Measurements from ENCODE around the gene MEIKIN. TPM values are rescaled to one million over a fixed set of nuclear protein-coding genes. Genes with fewer than 3 reads are reported as not detected.

The MEIKIN gene
- total and polyA plus RNA-seq, 2 experiments from 2014 or later: not detected

DNA sequence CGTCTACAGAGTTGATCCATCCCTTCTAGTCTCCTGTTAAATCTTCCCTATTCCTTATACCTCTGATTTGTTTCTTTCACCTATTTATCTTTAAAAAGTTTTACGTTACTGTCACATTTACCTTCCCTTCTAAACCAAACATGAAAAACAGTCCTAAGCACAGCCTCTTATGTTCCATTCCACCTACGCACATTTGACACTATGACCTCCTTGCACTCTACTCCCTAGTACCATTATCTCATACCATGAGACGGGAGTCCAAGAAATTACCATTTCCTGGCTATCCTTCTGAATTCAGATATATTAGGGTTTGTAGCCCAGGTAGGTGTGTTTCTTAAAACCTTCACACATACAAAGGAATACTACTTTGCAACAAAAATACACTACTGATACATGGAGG lies 173.8 kb downstream of the MEIKIN start:
- H3K4me3 ChIP-seq: no peak overlapping the region
- H3K4me3 Mint-ChIP-seq: no peak overlapping the region
- no peaks in the 10 kb centered on the region for H3K36me3 Mint-ChIP-seq (ENCODE audit: low read depth)
- H3K27me3 ChIP-seq (ENCODE audit: insufficient read depth): no peaks in the 10 kb centered on the region
- peaks cover 89% of the 10 kb centered on the region for H3K79me2 ChIP-seq (replicated peaks; ENCODE audit: insufficient read depth)
- DNase-seq (ENCODE audit: low spot score): no peak
- H3K9me3 Mint-ChIP-seq: no peaks in the 10 kb centered on the region
- no peaks in the 10 kb centered on the region for H3K27me3 Mint-ChIP-seq (ENCODE audit: insufficient read depth, low read depth, poor library complexity)
- H3K27ac Mint-ChIP-seq: no peak overlapping the region
- no peak overlapping the region for H3K27ac ChIP-seq (ENCODE audit: low read depth)
- no peaks in the 10 kb centered on the region for H3K4me1 ChIP-seq (ENCODE audit: insufficient read depth)
- no peaks in the 10 kb centered on the region for H3K9me2 ChIP-seq (ENCODE audit: insufficient read depth)
- H3F3A ChIP-seq (replicated peaks; ENCODE audit: low read depth): no peaks in the 10 kb centered on the region
- no peaks in the 10 kb centered on the region for H3K36me3 ChIP-seq (ENCODE audit: insufficient read depth)
- no peak overlapping the region for H2AFZ ChIP-seq
- ATAC-seq: no peak
- no peaks in the 10 kb centered on the region for H3K4me1 Mint-ChIP-seq
- H4K20me1 ChIP-seq (replicated peaks; ENCODE audit: insufficient read depth): peaks cover 26% of the 10 kb centered on the region
- TF ChIP-seq, protein P1, sequence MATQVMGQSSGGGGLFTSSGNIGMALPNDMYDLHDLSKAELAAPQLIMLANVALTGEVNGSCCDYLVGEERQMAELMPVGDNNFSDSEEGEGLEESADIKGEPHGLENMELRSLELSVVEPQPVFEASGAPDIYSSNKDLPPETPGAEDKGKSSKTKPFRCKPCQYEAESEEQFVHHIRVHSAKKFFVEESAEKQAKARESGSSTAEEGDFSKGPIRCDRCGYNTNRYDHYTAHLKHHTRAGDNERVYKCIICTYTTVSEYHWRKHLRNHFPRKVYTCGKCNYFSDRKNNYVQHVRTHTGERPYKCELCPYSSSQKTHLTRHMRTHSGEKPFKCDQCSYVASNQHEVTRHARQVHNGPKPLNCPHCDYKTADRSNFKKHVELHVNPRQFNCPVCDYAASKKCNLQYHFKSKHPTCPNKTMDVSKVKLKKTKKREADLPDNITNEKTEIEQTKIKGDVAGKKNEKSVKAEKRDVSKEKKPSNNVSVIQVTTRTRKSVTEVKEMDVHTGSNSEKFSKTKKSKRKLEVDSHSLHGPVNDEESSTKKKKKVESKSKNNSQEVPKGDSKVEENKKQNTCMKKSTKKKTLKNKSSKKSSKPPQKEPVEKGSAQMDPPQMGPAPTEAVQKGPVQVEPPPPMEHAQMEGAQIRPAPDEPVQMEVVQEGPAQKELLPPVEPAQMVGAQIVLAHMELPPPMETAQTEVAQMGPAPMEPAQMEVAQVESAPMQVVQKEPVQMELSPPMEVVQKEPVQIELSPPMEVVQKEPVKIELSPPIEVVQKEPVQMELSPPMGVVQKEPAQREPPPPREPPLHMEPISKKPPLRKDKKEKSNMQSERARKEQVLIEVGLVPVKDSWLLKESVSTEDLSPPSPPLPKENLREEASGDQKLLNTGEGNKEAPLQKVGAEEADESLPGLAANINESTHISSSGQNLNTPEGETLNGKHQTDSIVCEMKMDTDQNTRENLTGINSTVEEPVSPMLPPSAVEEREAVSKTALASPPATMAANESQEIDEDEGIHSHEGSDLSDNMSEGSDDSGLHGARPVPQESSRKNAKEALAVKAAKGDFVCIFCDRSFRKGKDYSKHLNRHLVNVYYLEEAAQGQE (IDR thresholded peaks at IDR 0.05; ENCODE audit: unreplicated experiment): no peak
- no peak for TF ChIP-seq EZH2phosphoT487 (IDR thresholded peaks at IDR 0.05; ENCODE audit: unreplicated experiment)
- no peak for TF ChIP-seq CREB1 (CRISPR knock-in tag; IDR thresholded peaks at IDR 0.05; ENCODE audit: low read depth)
- TF ChIP-seq ZNF331 (CRISPR knock-in tag; IDR thresholded peaks at IDR 0.05; ENCODE audit: low read depth): no peak
- TF ChIP-seq STAT1 (IDR thresholded peaks at IDR 0.05; ENCODE audit: unreplicated experiment): no peak
- no peak for TF ChIP-seq ZNF114 (CRISPR knock-in tag; IDR thresholded peaks at IDR 0.05)
- no peak for TF ChIP-seq ETS1 (IDR thresholded peaks at IDR 0.05)
- TF ChIP-seq NANOG (IDR thresholded peaks at IDR 0.05; ENCODE audit: borderline replicate concordance): no peak
- no peak overlapping the region for H3K4me2 ChIP-seq

GRCh38 chr5:131769961-131770360 lies 175.5 kb downstream of the MEIKIN start:
- H3K27ac Mint-ChIP-seq: no peak overlapping the region
- no peak overlapping the region for H3K4me3 Mint-ChIP-seq
- H3K36me3 Mint-ChIP-seq (ENCODE audit: low read depth): peaks cover 6% of the 10 kb centered on the region; the same call in 1 of the 3 replicates
- H3K27me3 Mint-ChIP-seq (ENCODE audit: insufficient read depth, low read depth, poor library complexity): no peaks in the 10 kb centered on the region
- Histone ChIP-seq H2AFZ (no peak overlapping the region), H3K27me3 (ENCODE audit: insufficient read depth) (no peaks in the 10 kb centered on the region), H3K36me3 (ENCODE audit: insufficient read depth) (no peaks in the 10 kb centered on the region), H3K4me2 (no peak overlapping the region), H3K4me1 (ENCODE audit: insufficient read depth) (no peaks in the 10 kb centered on the region), H3K4me3 (no peak overlapping the region), H3K79me2 (replicated peaks; ENCODE audit: insufficient read depth) (peaks cover 88% of the 10 kb centered on the region), H4K20me1 (replicated peaks; ENCODE audit: insufficient read depth) (peaks cover 18% of the 10 kb centered on the region), H3K9me2 (ENCODE audit: insufficient read depth) (no peaks in the 10 kb centered on the region), H3K27ac (ENCODE audit: low read depth) (no peak overlapping the region), H3F3A (replicated peaks; ENCODE audit: low read depth) (no peaks in the 10 kb centered on the region)
- DNase-seq (ENCODE audit: low spot score): no peak
- TF ChIP-seq STAT1 (IDR thresholded peaks at IDR 0.05; ENCODE audit: unreplicated experiment) (no peak), ZNF114 (CRISPR knock-in tag; IDR thresholded peaks at IDR 0.05) (no peak), NANOG (IDR thresholded peaks at IDR 0.05; ENCODE audit: borderline replicate concordance) (no peak), POLR2AphosphoS5 (IDR thresholded peaks at IDR 0.05; ENCODE audit: low read depth) (no peak), CREB1 (CRISPR knock-in tag; IDR thresholded peaks at IDR 0.05; ENCODE audit: low read depth) (no peak), EZH2 (IDR thresholded peaks at IDR 0.05; ENCODE audit: low read depth, unreplicated experiment) (no peak)
- TF ChIP-seq, protein P1 (IDR thresholded peaks at IDR 0.05; ENCODE audit: unreplicated experiment): no peak
- no peak for ATAC-seq
- no peaks in the 10 kb centered on the region for H3K4me1 Mint-ChIP-seq
- H3K9me3 Mint-ChIP-seq: no peaks in the 10 kb centered on the region; the same call in 2 of the 3 replicates
